H9 (cell line): ENCODE data around the gene GRIN2A. TPM values are rescaled to one million over a fixed set of nuclear protein-coding genes. Genes with fewer than 3 reads are reported as not detected.

Source experiments
- DNase-seq: peaks from one replicate; pipeline ENCODE4 v3.0.0-alpha.2; 2017
- H2AFZ ChIP-seq: one replicate; pipeline ENCODE4 v1.6.1; 2013; ENCODE audit warnings: mild to moderate bottlenecking, low read length, control low read depth, moderate library complexity
- H2AK5ac ChIP-seq: 2 replicates; pipeline ENCODE4 v1.6.1; 2013; ENCODE audit warnings: low read length, control low read depth, mixed read lengths; ENCODE audit not compliant: insufficient read length
- H2BK120ac ChIP-seq: one replicate; pipeline ENCODE4 v1.6.1; 2013; ENCODE audit warnings: low read depth, mild to moderate bottlenecking, low read length, control low read depth, inconsistent platforms; ENCODE audit not compliant: poor library complexity, severe bottlenecking
- H2BK12ac ChIP-seq: 2 replicates; pipeline ENCODE4 v1.6.1; 2013; ENCODE audit warnings: low read length, control low read depth, mixed read lengths, low read depth; ENCODE audit not compliant: insufficient read length
- H2BK15ac ChIP-seq: 2 replicates; pipeline ENCODE4 v1.6.1; 2013; ENCODE audit warnings: low read depth, low read length, control low read depth
- H2BK20ac ChIP-seq: one replicate; pipeline ENCODE4 v1.6.1; 2013; ENCODE audit warnings: low read depth, mild to moderate bottlenecking, low read length, control low read depth, inconsistent platforms; ENCODE audit not compliant: poor library complexity, severe bottlenecking
- H2BK5ac ChIP-seq: 2 replicates; pipeline ENCODE4 v1.6.1; 2013; ENCODE audit warnings: low read length, control low read depth, mixed read lengths; ENCODE audit not compliant: insufficient read length
- H3K14ac ChIP-seq: 2 replicates; pipeline ENCODE4 v1.6.1; 2013; ENCODE audit warnings: low read length, control low read depth; ENCODE audit not compliant: insufficient read depth
- H3K18ac ChIP-seq: 2 replicates; pipeline ENCODE4 v1.6.1; 2013; ENCODE audit warnings: low read depth, mild to moderate bottlenecking, mixed read lengths, low read length, control low read depth; ENCODE audit not compliant: insufficient read length
- H3K23ac ChIP-seq: 2 replicates; pipeline ENCODE4 v1.6.1; 2013; ENCODE audit warnings: low read length, control low read depth, mixed read lengths, low read depth; ENCODE audit not compliant: insufficient read length
- H3K23me2 ChIP-seq: 2 replicates; pipeline ENCODE4 v1.6.1; 2013; ENCODE audit warnings: low read depth, mild to moderate bottlenecking, mixed read lengths, low read length, control low read depth; ENCODE audit not compliant: insufficient read length, poor library complexity, severe bottlenecking
- H3K27ac ChIP-seq: 2 replicates; pipeline ENCODE4 v1.5.1; 2013; ENCODE audit warnings: low read length, control low read depth, mixed read lengths, low read depth; ENCODE audit not compliant: insufficient read length
- H3K27me3 ChIP-seq: 2 replicates; pipeline ENCODE4 v1.6.1; 2013; ENCODE audit warnings: low read length, control low read depth, inconsistent platforms; ENCODE audit not compliant: insufficient read depth
- H3K4ac ChIP-seq: 2 replicates; pipeline ENCODE4 v1.6.1; 2013; ENCODE audit warnings: low read depth, mild to moderate bottlenecking, control low read depth, inconsistent platforms, low read length, moderate library complexity
- H3K4me1 ChIP-seq: 2 replicates; pipeline ENCODE4 v1.6.1; 2013; ENCODE audit warnings: low read length, control low read depth, inconsistent platforms; ENCODE audit not compliant: insufficient read depth
- H3K4me2 ChIP-seq: 2 replicates; pipeline ENCODE4 v1.6.1; 2013; ENCODE audit warnings: low read length, control low read depth, mixed read lengths; ENCODE audit not compliant: insufficient read length, insufficient read depth
- H3K56ac ChIP-seq: 2 replicates; pipeline ENCODE4 v1.6.1; 2013; ENCODE audit warnings: low read depth, mild to moderate bottlenecking, mixed read lengths, low read length, control low read depth; ENCODE audit not compliant: insufficient read length
- H3K79me1 ChIP-seq: 2 replicates; pipeline ENCODE4 v1.6.1; 2013; ENCODE audit warnings: low read depth, mild to moderate bottlenecking, moderate library complexity, low read length, control low read depth, inconsistent platforms; ENCODE audit not compliant: insufficient read depth, poor library complexity, severe bottlenecking
- H3K79me2 ChIP-seq: 2 replicates; pipeline ENCODE4 v1.6.1; 2013; ENCODE audit warnings: low read length, control low read depth, inconsistent platforms; ENCODE audit not compliant: insufficient read depth
- H3K9ac ChIP-seq: 2 replicates; pipeline ENCODE4 v1.6.1; 2013; ENCODE audit warnings: low read length, control low read depth, mixed read lengths; ENCODE audit not compliant: insufficient read length; ENCODE audit errors: extremely low read depth
- H3K9me3 ChIP-seq: one replicate; pipeline ENCODE4 v1.6.1; 2013; ENCODE audit warnings: low read depth, low read length, inconsistent platforms; ENCODE audit not compliant: control insufficient read depth
- H3T11ph ChIP-seq: one replicate; pipeline ENCODE4 v1.6.1; 2013; ENCODE audit warnings: mild to moderate bottlenecking, low read length, control low read depth, inconsistent platforms
- H4K20me1 ChIP-seq: one replicate; pipeline ENCODE4 v1.6.1; 2013; ENCODE audit not compliant: control insufficient read depth, insufficient read length, insufficient read depth
- H4K5ac ChIP-seq: 2 replicates; pipeline ENCODE4 v1.6.1; 2013; ENCODE audit warnings: low read depth, mild to moderate bottlenecking, mixed read lengths, low read length, control low read depth; ENCODE audit not compliant: insufficient read length
- H4K8ac ChIP-seq: replicated peaks from 2 replicates; pipeline ENCODE4 v1.6.1; 2013; ENCODE audit warnings: low read length, control low read depth, mixed read lengths, low read depth; ENCODE audit not compliant: insufficient read length
- H4K91ac ChIP-seq: 2 replicates; pipeline ENCODE4 v1.6.1; 2013; ENCODE audit warnings: low read depth, mild to moderate bottlenecking, moderate library complexity, mixed read lengths, low read length, control low read depth; ENCODE audit not compliant: insufficient read length
- H3K27ac Mint-ChIP-seq, 3 experiments: 2 replicates in 2 of 3; 3 replicates in 1 of 3; pipeline ENCODE4 v1.8.0; 2020 to 2021; ENCODE audit warnings: mixed read lengths in 3 of 3, mild to moderate bottlenecking in 1 of 3, moderate library complexity in 1 of 3
- H3K27me3 Mint-ChIP-seq: 2 replicates; pipeline ENCODE4 v1.8.0; 2021; ENCODE audit warnings: low read depth, mild to moderate bottlenecking, moderate library complexity, mixed read lengths
- H3K36me3 Mint-ChIP-seq, 3 experiments: 2 replicates in 2 of 3; 3 replicates in 1 of 3; pipeline ENCODE4 v1.8.0; 2020 to 2021; ENCODE audit warnings: low read depth in 3 of 3, mixed read lengths in 3 of 3; ENCODE audit not compliant: insufficient read depth in 1 of 3
- H3K4me1 Mint-ChIP-seq, 2 experiments: 2 replicates each; pipeline ENCODE4 v1.8.0; 2020; ENCODE audit warnings: mixed read lengths in 2 of 2
- H3K4me3 Mint-ChIP-seq, 2 experiments: 2 replicates in 1 of 2; 3 replicates in 1 of 2; pipeline ENCODE4 v1.8.0; 2020 to 2021; ENCODE audit warnings: mild to moderate bottlenecking in 2 of 2, mixed read lengths in 2 of 2, moderate library complexity in 1 of 2
- H3K9me3 Mint-ChIP-seq, 2 experiments: 2 replicates in 1 of 2; 3 replicates in 1 of 2; pipeline ENCODE4 v1.8.0; 2020; ENCODE audit warnings: mild to moderate bottlenecking in 2 of 2, mixed read lengths in 2 of 2, moderate library complexity in 1 of 2
- CTCF ChIP-seq: fragments of 200-600 bp; sonication (generic); conservative IDR thresholded peaks from 3 replicates; pipeline ENCODE4 v1.8.0; 2021; ENCODE audit warnings: antibody characterized with exemption, mild to moderate bottlenecking
- WGBS: extraction: QIAGEN DNeasy Blood & Tissue Kit; methylation state at CpG from one replicate; pipeline ENCODE4 v1.1.7; 2013; ENCODE audit warnings: missing lambda C conversion rate, low lambda C conversion rate, mixed read lengths; ENCODE audit not compliant: insufficient read length; ENCODE audit errors: extremely low coverage; 5-methylcytosine and 5-hydroxymethylcytosine counted together
- total RNA-seq: library from RNA; stranded (reverse); gene quantifications from 2 replicates; pipeline ENCODE4 v1.2.1, GENCODE V29; 2021

Gene GRIN2A
- total RNA-seq, 1 experiment from 2014 or later = 1.5 TPM

GRCh38 chr16:10020866-10021265 is 161.4 kb downstream of the GRIN2A start:
- no peaks in the 10 kb centered on the region for H3K79me2 ChIP-seq
- no peak for DNase-seq
- H3K4me1 ChIP-seq = no peaks in the 10 kb centered on the region
- H2AK5ac ChIP-seq = no peak overlapping the region
- H2BK5ac ChIP-seq = no peak overlapping the region
- no peak overlapping the region for H3K9ac ChIP-seq
- no peak overlapping the region for H2AFZ ChIP-seq
- no peak overlapping the region for H2BK15ac ChIP-seq
- no peak overlapping the region for H4K91ac ChIP-seq
- H2BK12ac ChIP-seq = no peak overlapping the region
- no peak for TF ChIP-seq CTCF
- no peak overlapping the region for H2BK120ac ChIP-seq
- H3K4me1 Mint-ChIP-seq = peaks cover 14 to 15% of the 10 kb centered on the region in 2 experiments
- no peak overlapping the region for H3K4ac ChIP-seq
- no peak overlapping the region for H3K4me3 Mint-ChIP-seq
- no peaks in the 10 kb centered on the region for H3K9me3 Mint-ChIP-seq
- H3K56ac ChIP-seq = no peak overlapping the region
- no peak overlapping the region for H4K5ac ChIP-seq
- H3K27me3 ChIP-seq = no peaks in the 10 kb centered on the region
- H2BK20ac ChIP-seq = no peak overlapping the region
- no peak overlapping the region for H3K23ac ChIP-seq
- H3K79me1 ChIP-seq = no peaks in the 10 kb centered on the region
- H3K27ac Mint-ChIP-seq = no peak overlapping the region
- no peak overlapping the region for H3K4me2 ChIP-seq
- H3K18ac ChIP-seq = no peak overlapping the region
- H4K8ac ChIP-seq = no peak overlapping the region
- no CpG with 5 or more reads among the region's 3 CpGs for whole genome bisulfite sequencing
- H3K14ac ChIP-seq = no peak overlapping the region
- no peak overlapping the region for H3T11ph ChIP-seq
- H4K20me1 ChIP-seq = peaks cover 2% of the 10 kb centered on the region
- H3K27ac ChIP-seq = no peak overlapping the region
- no peaks in the 10 kb centered on the region for H3K9me3 ChIP-seq
- no peaks in the 10 kb centered on the region for H3K36me3 Mint-ChIP-seq
- H3K23me2 ChIP-seq = no peaks in the 10 kb centered on the region
- H3K27me3 Mint-ChIP-seq = peaks cover 1% of the 10 kb centered on the region; the same call in 1 of the 2 replicates
